ENCODE measurements around the gene CLSTN2. TPM values are rescaled to one million over a fixed set of nuclear protein-coding genes. Genes with fewer than 3 reads are reported as not detected.

Gene CLSTN2
- total RNA-seq, 1 experiment from 2014 or later: 0.02 TPM

DNA sequence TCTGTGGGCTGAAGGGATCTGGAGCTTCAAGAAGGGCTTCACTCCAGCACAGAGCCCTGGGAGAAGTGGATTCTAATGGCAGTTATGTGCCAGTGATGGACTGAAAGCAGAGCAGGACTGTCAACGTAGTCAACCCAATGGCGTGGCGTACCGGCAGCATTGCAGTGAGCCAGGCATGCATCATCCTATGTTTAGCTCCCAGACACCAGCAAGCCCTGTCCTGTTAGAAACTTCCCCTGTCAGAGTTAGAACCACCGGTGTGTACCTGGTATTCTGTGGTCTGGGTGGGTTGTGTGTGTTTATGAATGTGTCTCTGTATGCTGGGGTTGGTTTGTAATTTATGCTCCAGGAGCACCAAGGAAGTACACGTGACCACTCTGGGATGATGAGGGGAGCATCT lies 86.3 kb downstream of the CLSTN2 start:
- Histone ChIP-seq H3K4me1 (ENCODE audit: control insufficient read depth in 1 of 2, insufficient read depth in 2 of 2, low read length in 2 of 2) (no peaks in the 10 kb centered on the region), H3K9ac (ENCODE audit: low read length) (no peak overlapping the region), H3K79me2 (ENCODE audit: insufficient read depth, low read length) (no peaks in the 10 kb centered on the region), H3K27me3 (ENCODE audit: insufficient read depth, low read length) (peaks cover 39% of the 10 kb centered on the region; the same call in 1 of the 2 replicates), H3K36me3 (ENCODE audit: control insufficient read depth in 1 of 2, insufficient read depth in 2 of 2, low read length in 2 of 2) (no peaks in the 10 kb centered on the region), H4K20me1 (ENCODE audit: insufficient read depth) (no peaks in the 10 kb centered on the region), H3K4me2 (ENCODE audit: low read length) (no peak overlapping the region), H3K27ac (ENCODE audit: low read depth, low read length) (no peak overlapping the region), H2AFZ (ENCODE audit: low read depth, low read length, poor library complexity, severe bottlenecking) (no peak overlapping the region), H3K4me3 (replicated peaks in 1 of 2; ENCODE audit: low read depth in 1 of 2, low read length in 2 of 2) (no peak overlapping the region), H3K9me3 (ENCODE audit: control insufficient read depth in 1 of 2, insufficient read depth in 1 of 2, low read depth in 1 of 2, low read length in 2 of 2) (no peaks in the 10 kb centered on the region), H3K9me2 (ENCODE audit: insufficient read depth) (no peaks in the 10 kb centered on the region)
- RAD21 ChIA-PET (ENCODE audit: low non-redundant PET in 1 of 2, low total read pairs in 2 of 2, uncharacterized antibody in 2 of 2, unreplicated experiment in 2 of 2): no interaction called here
- CTCF ChIA-PET: no interaction called here
- DNase-seq (ENCODE audit: low read depth, low spot score): no peak
- TF ChIP-seq EZH2phosphoT487 (IDR thresholded peaks at IDR 0.05; ENCODE audit: borderline replicate concordance) (no peak), JUND (IDR thresholded peaks at IDR 0.05) (no peak), SIN3A (IDR thresholded peaks at IDR 0.05; ENCODE audit: low read depth) (no peak), TCF7L2 (IDR thresholded peaks at IDR 0.05; ENCODE audit: borderline replicate concordance, extremely low read depth, insufficient read depth, insufficient read length) (no peak), FOSL1 (IDR thresholded peaks at IDR 0.05; ENCODE audit: low read depth) (no peak), POLR2AphosphoS5 (IDR thresholded peaks at IDR 0.05; ENCODE audit: low read depth, low read length) (no peak)
- TF ChIP-seq, protein P1, sequence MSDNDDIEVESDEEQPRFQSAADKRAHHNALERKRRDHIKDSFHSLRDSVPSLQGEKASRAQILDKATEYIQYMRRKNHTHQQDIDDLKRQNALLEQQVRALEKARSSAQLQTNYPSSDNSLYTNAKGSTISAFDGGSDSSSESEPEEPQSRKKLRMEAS (IDR thresholded peaks at IDR 0.05): no peak
- TF ChIP-seq, protein P2, sequence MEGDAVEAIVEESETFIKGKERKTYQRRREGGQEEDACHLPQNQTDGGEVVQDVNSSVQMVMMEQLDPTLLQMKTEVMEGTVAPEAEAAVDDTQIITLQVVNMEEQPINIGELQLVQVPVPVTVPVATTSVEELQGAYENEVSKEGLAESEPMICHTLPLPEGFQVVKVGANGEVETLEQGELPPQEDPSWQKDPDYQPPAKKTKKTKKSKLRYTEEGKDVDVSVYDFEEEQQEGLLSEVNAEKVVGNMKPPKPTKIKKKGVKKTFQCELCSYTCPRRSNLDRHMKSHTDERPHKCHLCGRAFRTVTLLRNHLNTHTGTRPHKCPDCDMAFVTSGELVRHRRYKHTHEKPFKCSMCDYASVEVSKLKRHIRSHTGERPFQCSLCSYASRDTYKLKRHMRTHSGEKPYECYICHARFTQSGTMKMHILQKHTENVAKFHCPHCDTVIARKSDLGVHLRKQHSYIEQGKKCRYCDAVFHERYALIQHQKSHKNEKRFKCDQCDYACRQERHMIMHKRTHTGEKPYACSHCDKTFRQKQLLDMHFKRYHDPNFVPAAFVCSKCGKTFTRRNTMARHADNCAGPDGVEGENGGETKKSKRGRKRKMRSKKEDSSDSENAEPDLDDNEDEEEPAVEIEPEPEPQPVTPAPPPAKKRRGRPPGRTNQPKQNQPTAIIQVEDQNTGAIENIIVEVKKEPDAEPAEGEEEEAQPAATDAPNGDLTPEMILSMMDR (IDR thresholded peaks at IDR 0.05 in 2 of 3, conservative IDR thresholded peaks at IDR 0.05 in 1 of 3; ENCODE audit: borderline replicate concordance in 1 of 3, insufficient read depth in 1 of 3, low read depth in 2 of 3, low read length in 2 of 3): no peak
- no peak for ATAC-seq
- intact Hi-C loops (cut with micrococcal nuclease): no loop called here
- no TSS peak for BruUV-seq (replicated peaks)
- POLR2A ChIA-PET: no interaction called here

All from HCT116 (cell line).